Stimulated activated CD8-positive, alpha-beta memory T cell treated with anti-CD3 and anti-CD28 coated beads, Interleukin-7, amount 100 ng/mL, for 1 hour (primary cell): ENCODE data around the gene NPIPB12.
"Not testable (repeated sequence)": the region's sequence is repeated elsewhere in the genome, so short reads cannot be mapped to it uniquely, and the experiment has no call there.

Source experiments
- DNase-seq, 2 donors: peaks; one replicate each; pipeline ENCODE4 v3.0.0-alpha.2; 2020; ENCODE audit warnings: low read depth in 2 of 2

Gene NPIPB12

DNA sequence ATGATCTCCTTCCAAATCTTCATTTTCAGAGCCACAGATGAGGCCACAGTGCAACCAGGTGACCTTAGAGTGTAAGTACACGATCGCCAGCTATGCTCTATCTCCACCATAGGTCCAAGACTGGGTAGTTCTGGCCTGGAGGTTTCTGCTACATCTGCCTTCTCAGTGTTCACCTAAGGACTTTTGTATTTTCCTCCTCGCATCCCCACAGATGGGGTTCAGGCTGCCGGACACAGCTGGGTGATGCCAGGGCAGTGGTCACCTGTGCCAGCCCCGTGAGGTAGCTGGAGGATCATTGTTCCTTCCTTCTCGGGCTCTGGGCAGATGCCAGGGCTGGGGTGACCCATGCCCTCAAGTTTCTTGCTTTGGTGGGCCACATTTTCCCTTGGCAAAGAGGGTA is at the start of gene NPIPB12:
Gene NPIPB12 (minus strand): TSS at position 101 of the 400 bp plus-strand sequence.
- not testable (repeated sequence) for DNase-seq

DNA sequence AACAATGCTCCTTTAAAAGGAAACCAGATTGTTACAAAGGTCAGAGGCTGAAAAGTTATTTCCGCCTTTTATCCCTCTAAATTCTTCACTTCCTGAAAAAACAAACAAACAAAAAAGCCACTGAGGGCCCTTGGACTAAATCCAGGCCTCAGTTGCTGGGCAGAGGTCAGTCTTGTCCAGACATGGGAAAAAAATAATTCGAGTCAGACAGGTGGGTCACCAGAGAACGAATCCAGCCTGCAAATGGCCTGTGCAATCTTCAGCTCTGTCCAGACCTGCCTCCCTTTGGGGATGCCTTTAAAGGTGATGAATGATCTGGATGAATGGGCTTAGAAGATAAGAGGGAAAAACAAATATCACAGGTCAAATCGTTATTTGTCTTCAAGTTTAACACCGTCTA is 15.3 kb upstream of the NPIPB12 start:
- DNase-seq = not testable (repeated sequence)

DNA sequence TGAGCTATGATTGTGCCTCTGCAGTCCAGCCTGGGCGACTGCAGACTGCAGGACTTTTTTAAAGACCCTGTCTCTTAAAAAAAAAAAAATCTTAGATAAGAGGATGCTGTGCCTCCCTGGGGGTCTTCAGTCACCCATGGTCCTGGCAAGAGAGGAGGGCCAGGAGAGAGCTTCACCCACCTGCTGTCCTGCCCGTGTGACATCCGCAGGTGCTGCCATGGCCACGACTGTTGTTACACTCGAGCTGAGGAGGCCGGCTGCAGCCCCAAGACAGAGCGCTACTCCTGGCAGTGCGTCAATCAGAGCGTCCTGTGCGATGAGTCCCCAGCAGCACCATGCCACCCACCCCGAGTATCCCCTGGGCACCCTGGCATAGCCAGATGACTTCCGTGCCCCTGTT is 23.9 kb downstream of the NPIPB12 start:
- DNase-seq = not testable (repeated sequence)

DNA sequence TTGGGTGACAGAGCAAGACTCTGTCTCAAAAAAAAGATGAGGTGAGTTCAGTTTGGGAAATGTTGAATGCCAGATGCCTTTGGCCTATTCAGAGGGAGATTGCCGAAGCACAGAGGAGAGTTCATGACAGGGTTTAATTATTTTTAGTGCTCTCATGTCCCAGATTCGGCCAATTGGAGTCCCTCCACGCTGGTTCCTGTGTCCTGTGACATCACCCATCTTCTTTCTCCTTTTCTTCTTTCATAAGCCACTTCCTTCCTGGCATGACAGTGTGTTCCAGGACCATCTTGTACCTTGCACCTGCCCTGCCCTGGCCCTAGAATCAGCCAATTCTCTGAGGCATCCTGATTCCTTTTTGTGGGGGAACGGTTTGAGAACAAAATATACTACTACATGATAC is 34.1 kb downstream of the NPIPB12 start:
- not testable (repeated sequence) for DNase-seq

DNA sequence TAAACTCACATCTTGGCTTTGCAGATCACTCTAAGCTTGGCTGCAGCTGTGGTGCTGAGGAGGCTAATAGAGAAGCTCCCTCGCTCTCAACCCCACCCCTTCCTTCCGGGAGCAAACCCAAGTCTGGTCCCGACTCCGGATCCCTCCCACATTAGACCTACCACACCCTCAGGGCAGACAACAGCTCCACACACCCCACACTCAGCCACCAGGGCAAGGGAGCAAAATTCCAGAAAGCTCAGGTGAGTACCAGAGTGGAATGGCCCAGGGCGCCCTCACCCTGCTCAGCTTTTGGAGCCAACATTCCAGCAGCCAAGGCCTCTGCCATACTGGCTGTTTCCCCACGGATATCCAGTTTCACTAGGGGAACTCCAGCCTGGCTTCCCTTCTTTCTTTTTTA is 36.5 kb downstream of the NPIPB12 start:
- DNase-seq = not testable (repeated sequence)

DNA sequence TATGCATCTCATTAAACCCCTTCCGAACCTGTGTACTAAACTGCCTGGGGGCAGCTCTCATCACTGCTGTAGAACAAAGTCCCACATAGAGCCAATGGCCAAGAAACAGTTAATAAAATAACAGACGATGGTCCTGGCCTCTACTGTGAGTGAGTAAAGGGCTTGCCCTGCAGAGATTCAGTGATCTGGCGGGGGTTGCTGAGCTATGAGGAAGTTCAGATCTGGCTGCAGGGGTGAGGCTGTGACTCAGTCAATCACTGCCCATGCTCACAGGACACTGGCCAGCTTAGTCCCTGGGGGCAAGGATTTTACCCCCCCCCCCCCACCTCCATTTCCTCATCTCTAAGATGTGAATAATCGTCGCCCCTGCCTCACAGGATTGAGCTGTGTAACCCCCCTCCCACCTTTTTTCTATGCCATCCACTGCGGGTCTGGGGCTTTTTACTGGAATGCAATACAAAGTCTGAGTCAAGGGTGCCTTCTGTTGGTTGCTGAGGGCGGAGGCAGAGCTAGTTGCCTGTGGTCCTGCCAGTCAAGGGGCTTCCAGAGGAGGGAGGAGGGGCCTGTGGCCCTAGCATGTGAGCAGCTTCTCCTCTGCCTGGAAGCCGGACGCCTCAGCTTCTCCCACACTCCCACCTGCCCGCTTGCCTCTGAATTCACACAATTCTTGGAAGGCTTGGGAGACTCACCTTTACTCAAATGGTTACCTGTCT is 38.4 kb downstream of the NPIPB12 start:
- DNase-seq = not testable (repeated sequence)

DNA sequence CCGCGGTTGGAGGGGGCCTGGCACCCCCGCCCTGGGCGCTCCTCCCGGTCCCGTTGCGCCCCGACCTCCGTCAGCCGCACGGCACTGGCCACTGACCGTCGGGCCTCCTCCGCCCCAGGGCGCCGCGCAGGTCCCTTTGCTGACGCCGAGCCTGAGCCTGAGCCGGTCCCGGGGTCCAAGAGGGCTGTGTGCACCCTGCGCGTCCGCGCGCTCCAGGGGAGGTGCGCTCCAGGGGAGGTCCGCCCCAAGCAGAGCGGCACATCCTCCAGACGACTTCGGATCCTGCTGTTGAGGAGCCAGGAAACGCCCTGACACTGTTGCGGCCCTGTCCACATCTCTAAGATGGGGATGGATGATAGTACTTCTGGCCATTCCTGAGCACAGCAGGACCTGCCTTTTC is 39.3 kb downstream of the NPIPB12 start:
- DNase-seq = not testable (repeated sequence)

DNA sequence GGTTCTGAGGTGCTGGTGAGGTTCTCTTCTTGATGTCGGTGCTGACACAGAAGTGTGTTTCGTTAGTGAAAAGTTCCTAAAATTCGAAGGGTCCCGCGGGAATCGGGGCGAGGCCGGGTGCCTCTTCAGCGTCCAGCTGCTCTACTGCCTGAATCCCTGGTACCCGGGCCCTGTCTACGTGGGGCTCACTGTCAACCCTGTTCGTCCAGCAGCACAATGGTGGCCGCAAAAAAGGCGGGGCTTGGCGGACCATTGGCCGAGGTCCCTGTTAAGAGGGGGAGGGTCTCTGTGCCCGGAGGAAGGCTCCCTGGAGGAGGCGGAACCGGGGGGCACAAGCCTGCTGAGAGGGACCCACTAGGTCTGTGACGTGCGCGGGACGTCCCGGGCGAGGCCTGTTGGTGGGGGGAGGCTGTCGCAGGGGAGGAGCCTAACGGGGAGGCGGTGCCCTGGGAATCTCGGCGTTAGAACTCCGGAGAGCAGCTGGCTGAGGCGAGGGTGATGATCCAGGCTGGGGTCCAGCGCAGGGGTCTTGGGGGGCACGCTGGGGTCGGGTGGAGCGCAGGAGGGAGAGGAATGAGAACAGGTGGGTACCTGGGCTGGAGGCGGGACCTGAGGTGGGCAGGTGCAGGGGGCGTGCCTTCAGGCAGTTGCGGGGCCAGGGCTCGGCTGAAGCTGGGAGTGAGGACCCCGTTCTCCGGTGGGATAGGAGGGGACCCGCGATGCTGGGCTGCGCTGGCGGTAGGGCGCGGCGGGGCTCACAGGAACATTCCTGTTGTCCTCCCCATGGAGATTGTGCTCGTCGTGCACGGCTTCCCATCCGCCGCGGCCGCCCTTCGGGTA is 40.0 kb downstream of the NPIPB12 start:
- DNase-seq = not testable (repeated sequence)

DNA sequence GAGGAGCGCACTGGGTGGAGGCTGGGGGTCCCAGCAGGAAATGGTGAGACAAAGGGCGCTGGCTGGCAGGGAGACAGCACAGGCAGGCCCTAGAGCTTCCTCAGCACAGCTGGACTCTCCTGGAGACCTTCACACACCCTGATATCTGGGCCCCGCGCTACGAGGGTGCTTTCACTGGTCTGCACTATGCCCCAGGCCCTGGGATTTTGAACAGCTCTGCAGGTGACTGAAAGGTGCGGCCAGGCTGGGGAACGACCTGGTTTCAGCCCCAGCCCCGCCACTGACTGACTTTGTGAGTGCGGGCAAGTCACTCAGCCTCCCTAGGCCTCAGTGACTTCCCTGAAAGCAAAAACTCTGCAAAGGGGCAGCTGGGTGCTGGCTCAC is 45.6 kb downstream of the NPIPB12 start:
- DNase-seq = not testable (repeated sequence)

DNA sequence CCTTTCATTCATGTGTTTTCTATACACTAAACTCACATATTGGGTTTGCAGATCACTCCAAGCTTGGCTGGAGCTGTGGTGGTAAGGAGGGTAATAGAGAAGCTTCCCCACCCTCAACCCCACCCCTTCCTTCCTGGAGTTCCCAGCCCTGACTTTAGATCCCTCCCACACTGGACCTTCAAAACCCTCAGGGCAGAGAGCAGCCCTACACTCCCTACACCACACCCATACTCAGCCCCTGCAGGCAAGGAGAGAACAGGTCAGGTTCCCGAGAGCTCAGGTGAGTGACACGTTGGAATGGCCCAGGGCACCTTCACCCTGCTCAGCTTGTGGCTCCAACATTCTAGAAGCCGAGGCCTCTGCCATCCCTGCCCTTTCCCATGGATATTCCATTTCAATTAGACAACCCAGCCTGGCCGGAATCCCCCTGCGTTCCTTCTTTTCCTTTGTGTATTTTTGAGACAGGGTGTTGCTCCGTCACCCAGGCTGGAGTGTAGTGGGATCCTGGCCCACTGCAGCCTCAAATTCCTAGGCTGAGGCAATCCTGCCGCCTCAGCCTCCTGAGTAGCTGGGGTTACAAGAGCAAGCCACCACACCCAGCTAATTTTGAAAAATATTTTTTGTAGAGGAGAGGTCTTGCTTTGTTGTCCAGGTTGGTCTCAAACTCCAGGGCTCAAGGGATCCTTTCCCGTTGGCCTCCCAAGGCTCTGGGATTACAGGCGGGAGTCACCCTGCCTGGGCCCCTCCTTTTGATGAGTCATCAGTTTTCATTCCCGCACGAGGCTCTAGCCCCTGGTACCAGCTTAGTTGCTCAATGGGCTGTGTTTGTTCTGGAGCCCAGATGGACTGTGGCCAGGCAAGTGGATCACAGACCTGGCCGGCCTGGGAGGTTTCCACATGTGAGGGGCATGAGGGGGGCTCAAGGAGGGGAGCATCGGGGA is 46.2 kb downstream of the NPIPB12 start, which contains the start of gene SULT1A4:
Gene SULT1A4 (plus strand): TSS at position 208 of the 941 bp plus-strand sequence. CDS start 1,473 bp downstream, outside the sequence.
- not testable (repeated sequence) for DNase-seq

DNA sequence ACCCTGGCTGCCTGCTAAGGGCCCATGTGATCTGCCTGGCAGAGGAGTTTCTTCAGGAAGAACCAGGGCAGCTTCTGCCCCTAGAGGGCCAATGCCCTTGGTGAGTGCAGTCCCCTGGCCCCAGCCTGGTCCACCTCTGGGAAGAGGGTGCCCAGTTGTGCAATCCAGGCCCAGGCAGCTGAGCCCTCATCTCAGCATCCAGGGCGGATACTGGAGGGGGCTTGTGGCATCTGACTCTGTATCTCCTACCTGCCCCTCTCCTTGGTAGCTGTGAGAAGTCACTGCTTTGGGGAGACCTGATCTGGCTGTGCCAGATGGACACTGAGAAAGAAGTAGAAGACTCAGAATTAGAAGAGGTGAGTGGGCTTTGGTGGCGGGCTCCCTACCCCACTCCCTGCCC is 48.5 kb downstream of the NPIPB12 start:
- DNase-seq = not testable (repeated sequence)

DNA sequence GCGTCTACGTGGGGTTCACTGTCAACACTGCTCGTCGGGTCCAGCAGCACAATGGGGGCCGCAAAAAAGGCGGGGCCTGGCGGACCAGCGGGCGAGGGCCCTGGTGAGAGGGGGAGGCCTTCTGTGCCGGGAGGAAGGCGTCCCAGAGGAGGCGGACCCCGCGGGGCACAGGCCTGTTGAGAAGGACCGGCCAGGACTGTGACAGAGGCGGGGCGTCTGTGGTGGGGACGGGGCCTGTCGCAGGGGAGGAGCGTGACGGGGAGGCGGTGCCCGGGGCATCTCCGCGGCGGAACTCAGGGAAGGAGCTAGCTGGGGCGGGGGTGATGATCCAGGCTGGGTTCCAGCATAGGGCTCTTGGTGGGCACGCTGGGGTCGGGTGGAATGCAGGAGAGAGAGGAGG is 51.4 kb downstream of the NPIPB12 start:
- DNase-seq = not testable (repeated sequence)

DNA sequence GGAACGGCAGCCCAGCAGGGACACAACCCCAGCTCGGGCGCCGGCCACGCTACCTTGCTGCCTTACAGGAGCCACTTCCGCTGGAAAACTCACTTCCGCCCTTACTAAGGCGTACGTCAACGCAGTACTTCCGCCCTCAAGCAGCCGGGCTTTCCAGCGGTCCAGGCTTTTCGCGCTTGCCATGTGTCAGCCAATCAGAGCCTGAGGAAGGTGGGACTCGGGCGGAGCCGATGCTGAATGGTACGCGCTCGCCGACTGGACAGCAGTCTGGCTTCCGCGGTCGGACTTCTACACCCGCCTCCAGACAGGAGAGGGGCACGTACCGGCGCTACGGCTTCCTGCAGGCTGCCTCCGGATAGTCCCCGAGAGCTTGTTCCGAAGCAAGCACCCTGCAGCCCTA is 51.9 kb downstream of the NPIPB12 start, which contains the start of the genes BOLA2 and SLX1B:
Gene BOLA2 (minus strand): TSS at position 83 of the 400 bp plus-strand sequence. CDS start 98 bp downstream, outside the sequence.
Gene SLX1B (plus strand): TSS at position 265 of the 400 bp plus-strand sequence.
- not testable (repeated sequence) for DNase-seq

DNA sequence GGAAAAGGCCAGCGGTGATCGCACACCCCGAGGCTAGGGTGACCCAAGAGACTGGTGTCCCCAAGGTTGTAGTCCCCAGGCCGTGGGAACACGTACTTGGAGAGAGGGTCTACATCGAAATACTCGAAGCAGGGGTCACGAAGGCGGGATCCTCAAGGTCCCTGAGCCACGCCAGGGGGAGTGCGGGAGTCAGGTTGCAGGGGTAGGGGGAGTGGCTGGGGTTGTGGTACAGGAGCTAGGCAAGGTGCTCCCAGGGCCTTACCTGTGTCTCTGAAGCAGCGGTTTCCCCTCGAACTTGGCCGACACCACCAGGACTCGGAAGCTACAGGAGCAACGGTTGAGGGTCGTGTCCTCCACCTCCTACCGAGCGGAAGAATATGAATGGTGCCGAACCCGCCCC is 52.5 kb downstream of the NPIPB12 start:
- DNase-seq = not testable (repeated sequence)
